MM.1S (cell line): Measurements from ENCODE around the gene AGBL1.

Experiments
- DNase-seq: peaks from one replicate; pipeline ENCODE4 v3.0.0-alpha.2; 2015
- H2AFZ ChIP-seq: fragments of 300-600 bp; sonication (generic); 2 replicates; pipeline ENCODE4 v1.6.0; 2016; ENCODE audit warnings: antibody characterized with exemption, low read length
- H3F3A ChIP-seq: fragments of 300-600 bp; sonication (generic); 2 replicates; pipeline ENCODE4 v1.6.1; 2016; ENCODE audit warnings: mild to moderate bottlenecking, antibody characterized with exemption, low read length, moderate library complexity, mixed read lengths; ENCODE audit not compliant: insufficient read depth
- H3K27ac ChIP-seq: fragments of 300-600 bp; sonication (generic); 2 replicates; pipeline ENCODE4 v1.5.1; 2016; ENCODE audit warnings: mild to moderate bottlenecking, low read length
- H3K27me3 ChIP-seq: fragments of 300-600 bp; sonication (generic); replicated peaks from 2 replicates; pipeline ENCODE4 v1.6.0; 2016; ENCODE audit warnings: low read length; ENCODE audit not compliant: insufficient read depth
- H3K36me3 ChIP-seq: fragments of 300-600 bp; sonication (generic); replicated peaks from 2 replicates; pipeline ENCODE4 v1.6.1; 2016; ENCODE audit warnings: mild to moderate bottlenecking, low read length, mixed read lengths; ENCODE audit not compliant: insufficient read depth
- H3K4me1 ChIP-seq: fragments of 300-600 bp; sonication (generic); 2 replicates; pipeline ENCODE4 v1.6.1; 2016; ENCODE audit warnings: low read length, mixed read lengths
- H3K4me2 ChIP-seq: fragments of 300-600 bp; sonication (generic); 2 replicates; pipeline ENCODE4 v1.6.0; 2016; ENCODE audit warnings: low read depth, low read length
- H3K4me3 ChIP-seq: fragments of 300-600 bp; sonication (generic); 2 replicates; pipeline ENCODE4 v1.5.1; 2016; ENCODE audit warnings: low read length, mixed read lengths
- H3K79me2 ChIP-seq: fragments of 300-600 bp; sonication (generic); 2 replicates; pipeline ENCODE4 v1.6.1; 2016; ENCODE audit warnings: mixed run types, low read length, mixed read lengths
- H3K9ac ChIP-seq: fragments of 300-600 bp; sonication (generic); 2 replicates; pipeline ENCODE4 v1.6.1; 2016; ENCODE audit warnings: low read length, mixed read lengths
- H3K9me2 ChIP-seq: fragments of 300-600 bp; sonication (generic); replicated peaks from 2 replicates; pipeline ENCODE4 v1.6.1; 2016; ENCODE audit warnings: mild to moderate bottlenecking, low read length, mixed read lengths; ENCODE audit not compliant: insufficient read depth
- H3K9me3 ChIP-seq: fragments of 300-600 bp; sonication (generic); replicated peaks from 2 replicates; pipeline ENCODE4 v1.6.1; 2016; ENCODE audit warnings: mild to moderate bottlenecking, low read length, mixed read lengths; ENCODE audit not compliant: insufficient read depth
- H4K20me1 ChIP-seq: fragments of 300-600 bp; sonication (generic); 2 replicates; pipeline ENCODE4 v1.6.1; 2016; ENCODE audit warnings: mild to moderate bottlenecking, low read length, moderate library complexity, mixed read lengths; ENCODE audit not compliant: insufficient read depth
- CTCF ChIP-seq: fragments of 300-600 bp; sonication (generic); IDR thresholded peaks from 2 replicates; pipeline ENCODE4 v1.5.1; 2016; ENCODE audit warnings: antibody characterized with exemption, low read length, mixed read lengths
- EZH2 ChIP-seq: fragments of 300-600 bp; sonication (generic); optimal IDR thresholded peaks from 2 replicates; pipeline ENCODE3; 2017; ENCODE audit warnings: low read depth, mild to moderate bottlenecking, antibody characterized with exemption, low read length, mixed read lengths
- EZH2phosphoT487 ChIP-seq: fragments of 300-600 bp; sonication (generic); IDR thresholded peaks from 2 replicates; pipeline ENCODE4 v1.6.1; 2018; ENCODE audit warnings: antibody characterized with exemption, low read length

The AGBL1 gene

GRCh38 chr15:86139828-86140227, 60.2 kb downstream of the AGBL1 start:
- no peaks in the 10 kb centered on the region for H3K9me3 ChIP-seq
- DNase-seq: no peak

GRCh38 chr15:86154705-86155104, 75.0 kb downstream of the AGBL1 start:
- no peak overlapping the region for H3K27ac ChIP-seq
- H3K27me3 ChIP-seq: no peaks in the 10 kb centered on the region
- TF ChIP-seq CTCF (no peak), EZH2phosphoT487 (no peak), EZH2 (no peak)
- no peaks in the 10 kb centered on the region for H3K4me1 ChIP-seq
- H3K9me2 ChIP-seq: no peaks in the 10 kb centered on the region
- H4K20me1 ChIP-seq: no peaks in the 10 kb centered on the region
- H2AFZ ChIP-seq: no peak overlapping the region
- no peaks in the 10 kb centered on the region for H3F3A ChIP-seq
- DNase-seq: no peak
- H3K36me3 ChIP-seq: no peaks in the 10 kb centered on the region
- no peak overlapping the region for H3K9ac ChIP-seq
- no peaks in the 10 kb centered on the region for H3K79me2 ChIP-seq
- no peak overlapping the region for H3K4me2 ChIP-seq
- no peaks in the 10 kb centered on the region for H3K9me3 ChIP-seq
- no peak overlapping the region for H3K4me3 ChIP-seq

More at GRCh38 chr15:86139828-86140227, 60.2 kb downstream of the AGBL1 start:
- H3K27ac ChIP-seq: no peak overlapping the region
- no peaks in the 10 kb centered on the region for H3K4me1 ChIP-seq
- H3K27me3 ChIP-seq: no peaks in the 10 kb centered on the region
- H3K9ac ChIP-seq: no peak overlapping the region
- no peak overlapping the region for H2AFZ ChIP-seq
- no peaks in the 10 kb centered on the region for H3K9me2 ChIP-seq
- no peak for TF ChIP-seq EZH2
- no peak for TF ChIP-seq EZH2phosphoT487
- peak; percentile 28; the same call in 1 of the 2 replicates for TF ChIP-seq CTCF
- H3K4me2 ChIP-seq: no peak overlapping the region
- no peaks in the 10 kb centered on the region for H3K36me3 ChIP-seq
- no peaks in the 10 kb centered on the region for H4K20me1 ChIP-seq
- no peaks in the 10 kb centered on the region for H3K79me2 ChIP-seq
- no peaks in the 10 kb centered on the region for H3F3A ChIP-seq
- H3K4me3 ChIP-seq: no peak overlapping the region

GRCh38 chr15:86155551-86155950, 75.9 kb downstream of the AGBL1 start:
- Histone ChIP-seq H3K9ac (no peak overlapping the region), H3K27ac (no peak overlapping the region), H3K4me2 (no peak overlapping the region), H3K4me3 (no peak overlapping the region), H3K9me2 (no peaks in the 10 kb centered on the region), H4K20me1 (no peaks in the 10 kb centered on the region), H3K9me3 (no peaks in the 10 kb centered on the region), H2AFZ (no peak overlapping the region), H3F3A (no peaks in the 10 kb centered on the region), H3K79me2 (no peaks in the 10 kb centered on the region), H3K27me3 (no peaks in the 10 kb centered on the region), H3K36me3 (no peaks in the 10 kb centered on the region), H3K4me1 (no peaks in the 10 kb centered on the region)
- no peak for DNase-seq
- TF ChIP-seq EZH2 (no peak), CTCF (no peak), EZH2phosphoT487 (no peak)
